GM12878 (cell line): ENCODE data around the gene CNTNAP5. TPM values are rescaled to one million over a fixed set of nuclear protein-coding genes. Genes with fewer than 3 reads are reported as not detected.

ENCODE experiments used
- ATAC-seq: fragments of 200-7000 bp; cut with Tn5 transposase; 3 replicates; pipeline ENCODE4 v1.9.1; 2020; ENCODE audit warnings: mild to moderate bottlenecking, moderate library complexity
- BruUV-seq: library from RNA; stranded (reverse); fragments of 400-500 nt; replicated peaks from 2 replicates; lab custom pipeline; 2021; lab: Mats Ljungman, UMichigan
- CTCF ChIA-PET: fragments of 300-600 bp; sonication (Branson Sonifier 250); formaldehyde crosslinking; extraction: SDS; loops from one replicate; lab custom pipeline; 2021; ENCODE audit warnings: inconsistent platforms; lab: Yijun Ruan, JAX
- POLR2A ChIA-PET: fragments of 350-600 bp; formaldehyde crosslinking; extraction: SDS; loops from one replicate; lab custom pipeline; 2021; ENCODE audit warnings: inconsistent platforms; lab: Charles Lee
- RAD21 ChIA-PET: fragments of 300-600 bp; sonication (Branson Sonifier 250); formaldehyde crosslinking; loops from one replicate; lab custom pipeline; 2023; ENCODE audit warnings: antibody characterized with exemption; ENCODE audit not compliant: unreplicated experiment; lab: Charles Lee
- SMC1A ChIA-PET: fragments of 300-600 bp; sonication (Branson Sonifier 250); formaldehyde crosslinking; loops from one replicate; lab custom pipeline; 2023; ENCODE audit not compliant: unreplicated experiment, uncharacterized antibody; lab: Charles Lee
- DNase-seq: peaks from one replicate; pipeline ENCODE4 v3.0.0-alpha.2; 2011; ENCODE audit warnings: low read depth, low spot score
- FAIRE-seq: peaks from 3 replicates; lab custom pipeline; 2011; peaks lifted over from hg19 to GRCh38; lab: Jason Lieb, UNC
- H2AFZ ChIP-seq: 2 replicates; pipeline ENCODE4 v1.6.0; 2011; ENCODE audit warnings: low read depth, low read length, control low read depth; ENCODE audit not compliant: control insufficient read depth
- H3K27ac ChIP-seq: 2 replicates; pipeline ENCODE4 v1.5.1; 2011; ENCODE audit warnings: control low read depth; ENCODE audit not compliant: control insufficient read depth, insufficient read depth
- H3K27me3 ChIP-seq, 2 experiments: replicated peaks in 1 of 2; 2 replicates each; pipeline versions ENCODE4 v1.6.0 to v1.6.1; 2011; ENCODE audit warnings: low read length in 1 of 2; ENCODE audit not compliant: control insufficient read depth in 2 of 2, insufficient read depth in 2 of 2
- H3K36me3 ChIP-seq, 2 experiments: 2 replicates each; pipeline ENCODE4 v1.5.1; 2011; ENCODE audit warnings: low read length in 1 of 2; ENCODE audit not compliant: control insufficient read depth in 2 of 2, insufficient read depth in 2 of 2
- H3K4me1 ChIP-seq: 2 replicates; pipeline ENCODE4 v1.6.1; 2011; ENCODE audit warnings: mild to moderate bottlenecking, low read length, moderate library complexity, mixed read lengths; ENCODE audit not compliant: control insufficient read depth, insufficient read depth
- H3K4me2 ChIP-seq: 2 replicates; pipeline ENCODE4 v1.6.0; 2011; ENCODE audit warnings: control low read depth; ENCODE audit not compliant: control insufficient read depth, insufficient read depth
- H3K4me3 ChIP-seq: fragments of 200-600 bp; sonication (generic); 2 replicates; pipeline ENCODE4 v1.5.1; 2016
- H3K79me2 ChIP-seq: 2 replicates; pipeline ENCODE4 v1.6.0; 2011; ENCODE audit warnings: low read length; ENCODE audit not compliant: control insufficient read depth, insufficient read depth
- H3K9ac ChIP-seq: 2 replicates; pipeline ENCODE4 v1.8.0; 2011; ENCODE audit warnings: low read length, control low read depth, mixed read lengths; ENCODE audit not compliant: control insufficient read depth, insufficient read depth
- H3K9me3 ChIP-seq: replicated peaks from 3 replicates; pipeline ENCODE4 v1.5.1; 2011; ENCODE audit warnings: mild to moderate bottlenecking, low read length; ENCODE audit not compliant: control insufficient read depth, insufficient read depth
- H4K20me1 ChIP-seq: 2 replicates; pipeline ENCODE4 v1.6.0; 2011; ENCODE audit not compliant: control insufficient read depth, insufficient read depth
- CEBPZ ChIP-seq: fragments of 150-350 bp; IDR thresholded peaks from 2 replicates; pipeline ENCODE4 v1.6.1; 2016; ENCODE audit warnings: low read depth, low read length
- HSF1 ChIP-seq: fragments of 150-350 bp; IDR thresholded peaks from 2 replicates; pipeline ENCODE4 v1.6.1; 2014; ENCODE audit warnings: mild to moderate bottlenecking, low read depth, low read length
- NR2C2 ChIP-seq: IDR thresholded peaks from 2 replicates; pipeline ENCODE4 v1.6.1; 2011; ENCODE audit warnings: borderline replicate concordance, low read depth; ENCODE audit not compliant: control insufficient read depth, insufficient read length
- PML ChIP-seq: IDR thresholded peaks from 2 replicates; pipeline ENCODE4 v1.6.1; 2012; ENCODE audit warnings: low read length, inconsistent platforms
- SUZ12 ChIP-seq: fragments of 200-600 bp; sonication (generic); IDR thresholded peaks from one replicate; pipeline ENCODE4 v1.6.1; 2018; ENCODE audit warnings: antibody characterized with exemption, mild to moderate bottlenecking; ENCODE audit not compliant: unreplicated experiment
- WGBS: methylation state at CpG from one replicate; pipeline ENCODE4 v1.1.6; 2016; ENCODE audit warnings: low lambda C conversion rate; ENCODE audit not compliant: insufficient replicate concordance, insufficient coverage; ENCODE audit errors: missing lambda C conversion rate; 5-methylcytosine and 5-hydroxymethylcytosine counted together
- in situ Hi-C: fragments of 300-500 bp; cut with MboI; formaldehyde crosslinking; loops from 9 replicates; pipeline ENCODE4 v1.14.3; 2018; ENCODE audit warnings: mixed read lengths
- intact Hi-C: fragments of 100-400 bp; cut with micrococcal nuclease; formaldehyde crosslinking; loops from one replicate; pipeline ENCODE4 v1.14.2; 2022; ENCODE audit not compliant: unreplicated experiment
- polyA plus RNA-seq, 11 experiments: library from polyadenylated mRNA; depleted of rRNA in 4 of 11; unstranded in 6 of 11; stranded (reverse) in 5 of 11; fragments of >200 nt; fragmentation: Nextera tagmentation in 4 of 11; fragmentation: Illumina TruSeq in 1 of 11; extraction: Ambion mirVana in 4 of 11; extraction: Trizol in 1 of 11; gene quantifications; 1 replicate in 1 of 11; 2 replicates in 10 of 11; pipeline versions ENCODE4 v1.2.1 to v1.2.3, GENCODE V29; 2011 to 2016; ENCODE audit warnings: inconsistent platforms in 2 of 11, missing spikeins in 2 of 11, low read depth in 1 of 11
- total RNA-seq, 4 experiments: library from RNA; depleted of rRNA in 3 of 4; stranded (reverse); fragments of >200 nt in 3 of 4; fragmentation: Illumina TruSeq in 1 of 4; extraction: Trizol in 1 of 4; gene quantifications; 2 replicates each; pipeline versions ENCODE4 v1.2.1 to v1.2.3, GENCODE V29; 2013 to 2021

Gene CNTNAP5
- total and polyA plus RNA-seq, 10 of the 15 experiments (the other 5 are each of a cell fraction or from before 2014, with no cell fraction given): not detected

GRCh38 chr2:124814968-124815745 is 790.1 kb downstream of the CNTNAP5 start (continued):
- TF ChIP-seq HSF1: no peak

GRCh38 chr2:124816007-124816406 is 790.9 kb downstream of the CNTNAP5 start:
- Histone ChIP-seq H3K36me3 (no peaks in the 10 kb centered on the region), H4K20me1 (no peaks in the 10 kb centered on the region), H3K27me3 (no peaks in the 10 kb centered on the region), H3K4me3 (no peak overlapping the region), H3K9ac (no peak overlapping the region), H2AFZ (no peak overlapping the region), H3K9me3 (no peaks in the 10 kb centered on the region), H3K79me2 (no peaks in the 10 kb centered on the region), H3K4me1 (no peaks in the 10 kb centered on the region), H3K27ac (no peak overlapping the region), H3K4me2 (no peak overlapping the region)
- intact Hi-C loops (no loop called here), in situ Hi-C loops (no loop called here)
- DNase-seq (no peak), ATAC-seq (no peak), FAIRE-seq (no peak)
- BruUV-seq: no TSS peak
- ChIA-PET POLR2A (no interaction called here), SMC1A (no interaction called here), CTCF (no interaction called here), RAD21 (no interaction called here)
- TF ChIP-seq PML: no peak
- no peak for TF ChIP-seq NR2C2
- no peak for TF ChIP-seq CEBPZ
- TF ChIP-seq SUZ12: no peak
- WGBS: 1% methylated on average over 3 of the region's 3 CpGs
